ENCODE data around the gene KIF4A.

DNA sequence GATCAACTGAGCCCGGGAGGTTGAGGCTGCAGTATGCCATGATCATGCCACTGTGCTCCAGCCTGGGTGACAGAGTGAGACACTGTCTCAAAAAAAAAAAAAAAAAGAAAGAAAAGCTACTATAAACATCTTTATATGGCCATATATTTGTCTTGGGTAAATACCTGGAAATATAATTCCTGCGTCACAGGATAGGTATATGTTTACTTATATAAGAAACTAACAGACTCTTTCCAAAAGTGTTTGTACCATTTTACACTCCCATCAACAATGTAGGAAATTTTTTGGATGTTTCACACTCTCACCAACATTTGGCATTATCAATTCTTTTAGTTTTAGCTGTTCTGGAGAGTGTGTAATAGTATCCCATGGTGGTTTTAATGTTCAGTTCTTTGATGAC lies 42.7 kb upstream of the KIF4A start:
- TF ChIP-seq, protein P1, sequence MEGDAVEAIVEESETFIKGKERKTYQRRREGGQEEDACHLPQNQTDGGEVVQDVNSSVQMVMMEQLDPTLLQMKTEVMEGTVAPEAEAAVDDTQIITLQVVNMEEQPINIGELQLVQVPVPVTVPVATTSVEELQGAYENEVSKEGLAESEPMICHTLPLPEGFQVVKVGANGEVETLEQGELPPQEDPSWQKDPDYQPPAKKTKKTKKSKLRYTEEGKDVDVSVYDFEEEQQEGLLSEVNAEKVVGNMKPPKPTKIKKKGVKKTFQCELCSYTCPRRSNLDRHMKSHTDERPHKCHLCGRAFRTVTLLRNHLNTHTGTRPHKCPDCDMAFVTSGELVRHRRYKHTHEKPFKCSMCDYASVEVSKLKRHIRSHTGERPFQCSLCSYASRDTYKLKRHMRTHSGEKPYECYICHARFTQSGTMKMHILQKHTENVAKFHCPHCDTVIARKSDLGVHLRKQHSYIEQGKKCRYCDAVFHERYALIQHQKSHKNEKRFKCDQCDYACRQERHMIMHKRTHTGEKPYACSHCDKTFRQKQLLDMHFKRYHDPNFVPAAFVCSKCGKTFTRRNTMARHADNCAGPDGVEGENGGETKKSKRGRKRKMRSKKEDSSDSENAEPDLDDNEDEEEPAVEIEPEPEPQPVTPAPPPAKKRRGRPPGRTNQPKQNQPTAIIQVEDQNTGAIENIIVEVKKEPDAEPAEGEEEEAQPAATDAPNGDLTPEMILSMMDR (optimal IDR thresholded peaks at IDR 0.05 in 1 of 3, IDR thresholded peaks at IDR 0.05 in 1 of 3, conservative IDR thresholded peaks at IDR 0.05 in 1 of 3; ENCODE audit: extremely low read depth in 1 of 3, insufficient read depth in 2 of 3, low read length in 3 of 3) = no peak
- TF ChIP-seq EZH2 (IDR thresholded peaks at IDR 0.05; ENCODE audit: low read length) = no peak
